GM23338 (cell line): ENCODE data around the gene SF3A1. TPM values are rescaled to one million over a fixed set of nuclear protein-coding genes. Genes with fewer than 3 reads are reported as not detected.

Experiments
- ATAC-seq: fragments of 200-7000 bp; cut with Tn5 transposase; 3 replicates; pipeline ENCODE4 v1.9.1; 2020
- DNase-seq: peaks from one replicate; pipeline ENCODE4 v3.0.0-alpha.2; 2015; ENCODE audit warnings: low spot score
- H2AFZ ChIP-seq: fragments of 200-600 bp; sonication (generic); 2 replicates; pipeline ENCODE4 v1.8.0; 2016; ENCODE audit warnings: antibody characterized with exemption, mild to moderate bottlenecking, moderate library complexity
- H3F3A ChIP-seq: fragments of 200-600 bp; sonication (generic); replicated peaks from 2 replicates; pipeline ENCODE4 v1.8.0; 2017; ENCODE audit warnings: antibody characterized with exemption, mixed run types, low read depth
- H3K27ac ChIP-seq: fragments of 200-600 bp; sonication (generic); 2 replicates; pipeline ENCODE4 v1.6.1; 2016; ENCODE audit warnings: low read depth
- H3K27me3 ChIP-seq: fragments of 200-600 bp; sonication (generic); 2 replicates; pipeline ENCODE4 v1.8.0; 2016; ENCODE audit warnings: mild to moderate bottlenecking, mixed run types, moderate library complexity; ENCODE audit not compliant: insufficient read depth
- H3K36me3 ChIP-seq: fragments of 200-600 bp; sonication (generic); 2 replicates; pipeline ENCODE4 v1.8.0; 2016; ENCODE audit warnings: mild to moderate bottlenecking; ENCODE audit not compliant: insufficient read depth
- H3K4me1 ChIP-seq: fragments of 200-600 bp; sonication (generic); 2 replicates; pipeline ENCODE4 v1.8.0; 2016; ENCODE audit warnings: mild to moderate bottlenecking, moderate library complexity; ENCODE audit not compliant: insufficient read depth
- H3K4me2 ChIP-seq: fragments of 200-600 bp; sonication (generic); 2 replicates; pipeline ENCODE4 v1.7.1; 2017; ENCODE audit warnings: mixed run types
- H3K4me3 ChIP-seq: fragments of 200-600 bp; sonication (generic); 2 replicates; pipeline ENCODE4 v1.6.1; 2016; ENCODE audit warnings: mixed run types
- H3K79me2 ChIP-seq: fragments of 200-600 bp; sonication (generic); replicated peaks from 2 replicates; pipeline ENCODE4 v1.8.0; 2017; ENCODE audit warnings: mild to moderate bottlenecking; ENCODE audit not compliant: insufficient read depth
- H3K9me2 ChIP-seq: fragments of 200-600 bp; sonication (generic); 2 replicates; pipeline ENCODE4 v1.8.0; 2017; ENCODE audit not compliant: insufficient read depth
- H4K20me1 ChIP-seq: fragments of 200-600 bp; sonication (generic); replicated peaks from 2 replicates; pipeline ENCODE4 v1.8.0; 2017; ENCODE audit warnings: mild to moderate bottlenecking; ENCODE audit not compliant: insufficient read depth
- H3K27ac Mint-ChIP-seq: 2 replicates; pipeline ENCODE4 v1.8.0; 2020; ENCODE audit warnings: inconsistent platforms, mild to moderate bottlenecking, moderate library complexity, mixed read lengths
- H3K27me3 Mint-ChIP-seq: 3 replicates; pipeline ENCODE4 v1.8.0; 2022; ENCODE audit warnings: low read depth, mild to moderate bottlenecking, moderate library complexity, mixed read lengths, inconsistent platforms; ENCODE audit not compliant: insufficient read depth, poor library complexity
- H3K36me3 Mint-ChIP-seq: 3 replicates; pipeline ENCODE4 v1.8.0; 2021; ENCODE audit warnings: low read depth, mild to moderate bottlenecking, inconsistent platforms, moderate library complexity, mixed read lengths
- H3K4me1 Mint-ChIP-seq: 3 replicates; pipeline ENCODE4 v1.8.0; 2020; ENCODE audit warnings: mild to moderate bottlenecking, inconsistent platforms, mixed read lengths
- H3K4me3 Mint-ChIP-seq: 3 replicates; pipeline ENCODE4 v1.8.0; 2021; ENCODE audit warnings: moderate library complexity, mild to moderate bottlenecking, inconsistent platforms, mixed read lengths
- H3K9me3 Mint-ChIP-seq: 3 replicates; pipeline ENCODE4 v1.8.0; 2020; ENCODE audit warnings: moderate library complexity, mild to moderate bottlenecking, inconsistent platforms, mixed read lengths
- CTCF ChIP-seq, 2 experiments: fragments of 200-600 bp in 1 of 2; sonication (generic) in 1 of 2; conservative IDR thresholded peaks; 2 replicates each; pipeline versions ENCODE4 v1.5.1 to v1.6.1; 2016 to 2017; ENCODE audit warnings: antibody characterized with exemption in 2 of 2, low read depth in 2 of 2, mild to moderate bottlenecking in 2 of 2, moderate library complexity in 1 of 2
- EZH2 ChIP-seq: fragments of 200-600 bp; sonication (generic); IDR thresholded peaks from one replicate; pipeline ENCODE4 v1.8.0; 2017; ENCODE audit warnings: antibody characterized with exemption, mild to moderate bottlenecking, low read depth; ENCODE audit not compliant: unreplicated experiment
- JUNB ChIP-seq: IDR thresholded peaks from one replicate; pipeline ENCODE4 v1.6.1; 2016; ENCODE audit warnings: antibody characterized with exemption; ENCODE audit not compliant: unreplicated experiment
- NANOG ChIP-seq: IDR thresholded peaks from 2 replicates; pipeline ENCODE4 v1.6.1; 2016; ENCODE audit warnings: antibody characterized with exemption, borderline replicate concordance
- REST ChIP-seq: IDR thresholded peaks from one replicate; pipeline ENCODE4 v1.6.1; 2018; ENCODE audit warnings: antibody characterized with exemption; ENCODE audit not compliant: unreplicated experiment
- STAT1 ChIP-seq: IDR thresholded peaks from one replicate; pipeline ENCODE4 v1.6.1; 2016; ENCODE audit warnings: antibody characterized with exemption; ENCODE audit not compliant: unreplicated experiment
- ZNF114 ChIP-seq: fragments of 250-450 bp; sonication (Bioruptor Pico); IDR thresholded peaks from 2 replicates; pipeline ENCODE4 v1.5.0; 2020; ENCODE audit warnings: mild to moderate bottlenecking, moderate library complexity
- ZNF331 ChIP-seq: fragments of 250-450 bp; sonication (Bioruptor Pico); IDR thresholded peaks from 2 replicates; pipeline ENCODE4 v1.5.0; 2020; ENCODE audit warnings: low read depth, mild to moderate bottlenecking, moderate library complexity
- ZNF462 ChIP-seq: fragments of 250-450 bp; sonication (Bioruptor Pico); IDR thresholded peaks from 2 replicates; pipeline ENCODE4 v1.5.0; 2020; ENCODE audit warnings: mild to moderate bottlenecking, moderate library complexity
- polyA plus RNA-seq: library from polyadenylated mRNA; unstranded; fragments of >200 nt; fragmentation: Nextera tagmentation; extraction: Ambion mirVana; gene quantifications from 2 replicates; pipeline ENCODE4 v1.2.1, GENCODE V29; 2016
- total RNA-seq: library from RNA; depleted of rRNA; stranded (reverse); fragments of >200 nt; shearing (Covaris generic); gene quantifications from 2 replicates; pipeline ENCODE4 v1.2.3, GENCODE V29; 2014

Gene SF3A1
- total and polyA plus RNA-seq, 2 experiments from 2014 or later, result 107 to 108 TPM

- TF ChIP-seq ZNF462 (CRISPR knock-in tag), result no peak
- no peak for TF ChIP-seq REST
- no peak for TF ChIP-seq ZNF331 (CRISPR knock-in tag)
- no peak for TF ChIP-seq STAT1
These were observed 1.8 kb upstream of the SF3A1 start (continued) for GRCh38 chr22:30358541-30358940.

- H3K4me3 Mint-ChIP-seq, result peak overlapping the region; percentile 98
- peak overlapping the region; percentile 90 for H3K27ac ChIP-seq
- H3K27me3 Mint-ChIP-seq, result peaks cover 8% of the 10 kb centered on the region
- H3K36me3 Mint-ChIP-seq, result peaks cover 14% of the 10 kb centered on the region
- peaks cover 6% of the 10 kb centered on the region; the same call in 1 of the 2 replicates for H3K36me3 ChIP-seq
- H3K9me2 ChIP-seq, result no peaks in the 10 kb centered on the region
- H3K9me3 Mint-ChIP-seq, result no peaks in the 10 kb centered on the region
- 0 out of 2 replicates have a peak, but pooled peaks cover 13% of the 10 kb centered on the region for H3F3A ChIP-seq
- ATAC-seq (no peak), DNase-seq (peak; percentile 49)
- peak overlapping the region; percentile 96 for H3K4me3 ChIP-seq
- peaks cover 30% of the 10 kb centered on the region for H3K4me1 Mint-ChIP-seq
- peak overlapping the region; percentile 89 for H3K27ac Mint-ChIP-seq
- H3K27me3 ChIP-seq, result no peaks in the 10 kb centered on the region
- peak overlapping the region; percentile 90 for H3K4me2 ChIP-seq
- peaks cover 39% of the 10 kb centered on the region for H3K79me2 ChIP-seq
- peaks cover 24% of the 10 kb centered on the region; the same call in 1 of the 2 replicates for H3K4me1 ChIP-seq
- H4K20me1 ChIP-seq, result peaks cover 27% of the 10 kb centered on the region
- peak overlapping the region; percentile 91 for H2AFZ ChIP-seq
- TF ChIP-seq JUNB (no peak), NANOG (no peak), STAT1 (no peak), ZNF114 (CRISPR knock-in tag) (no peak), CTCF (conservative IDR thresholded peaks at IDR 0.05; ENCODE audit: low read depth in 2 of 2) (no peak), EZH2 (no peak), REST (no peak)
These were observed 1.0 kb upstream of the SF3A1 start for GRCh38 chr22:30357650-30358215.
